ENCODE results near the gene TYW1.
"Not testable (repeated sequence)": the region's sequence is repeated elsewhere in the genome, so short reads cannot be mapped to it uniquely, and the experiment has no call there.

DNA sequence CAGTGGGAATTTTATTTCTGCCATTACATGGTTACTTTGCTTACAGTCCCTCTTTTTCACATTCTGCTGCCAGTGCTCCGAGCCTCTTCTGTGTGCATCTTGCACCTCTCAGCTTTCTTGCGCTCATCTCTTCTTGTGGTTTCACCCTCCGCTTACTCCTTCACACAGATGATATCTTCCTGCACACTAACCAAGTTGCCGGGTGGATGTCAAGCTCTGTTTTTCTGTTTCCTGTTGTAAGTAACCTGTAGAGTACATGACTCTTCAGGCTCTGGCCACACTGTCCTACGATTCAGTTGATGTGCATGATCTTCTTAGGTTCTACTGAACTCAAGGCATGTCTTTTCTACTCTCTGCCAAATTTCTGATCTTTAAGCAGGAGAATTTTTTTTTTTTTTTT, 166.7 kb downstream of the TYW1 start:
- TF ChIP-seq, protein P1, sequence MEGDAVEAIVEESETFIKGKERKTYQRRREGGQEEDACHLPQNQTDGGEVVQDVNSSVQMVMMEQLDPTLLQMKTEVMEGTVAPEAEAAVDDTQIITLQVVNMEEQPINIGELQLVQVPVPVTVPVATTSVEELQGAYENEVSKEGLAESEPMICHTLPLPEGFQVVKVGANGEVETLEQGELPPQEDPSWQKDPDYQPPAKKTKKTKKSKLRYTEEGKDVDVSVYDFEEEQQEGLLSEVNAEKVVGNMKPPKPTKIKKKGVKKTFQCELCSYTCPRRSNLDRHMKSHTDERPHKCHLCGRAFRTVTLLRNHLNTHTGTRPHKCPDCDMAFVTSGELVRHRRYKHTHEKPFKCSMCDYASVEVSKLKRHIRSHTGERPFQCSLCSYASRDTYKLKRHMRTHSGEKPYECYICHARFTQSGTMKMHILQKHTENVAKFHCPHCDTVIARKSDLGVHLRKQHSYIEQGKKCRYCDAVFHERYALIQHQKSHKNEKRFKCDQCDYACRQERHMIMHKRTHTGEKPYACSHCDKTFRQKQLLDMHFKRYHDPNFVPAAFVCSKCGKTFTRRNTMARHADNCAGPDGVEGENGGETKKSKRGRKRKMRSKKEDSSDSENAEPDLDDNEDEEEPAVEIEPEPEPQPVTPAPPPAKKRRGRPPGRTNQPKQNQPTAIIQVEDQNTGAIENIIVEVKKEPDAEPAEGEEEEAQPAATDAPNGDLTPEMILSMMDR (IDR thresholded peaks at IDR 0.05) = not testable (repeated sequence)
- TF ChIP-seq POLR2A (IDR thresholded peaks at IDR 0.05) = not testable (repeated sequence)
